ENCODE measurements around the gene GARIN1A. TPM values are rescaled to one million over a fixed set of nuclear protein-coding genes. Genes with fewer than 3 reads are reported as not detected.
"Not testable (repeated sequence)": the region's sequence is repeated elsewhere in the genome, so short reads cannot be mapped to it uniquely, and the experiment has no call there.

Gene GARIN1A
- total RNA-seq = 0.52 TPM

DNA sequence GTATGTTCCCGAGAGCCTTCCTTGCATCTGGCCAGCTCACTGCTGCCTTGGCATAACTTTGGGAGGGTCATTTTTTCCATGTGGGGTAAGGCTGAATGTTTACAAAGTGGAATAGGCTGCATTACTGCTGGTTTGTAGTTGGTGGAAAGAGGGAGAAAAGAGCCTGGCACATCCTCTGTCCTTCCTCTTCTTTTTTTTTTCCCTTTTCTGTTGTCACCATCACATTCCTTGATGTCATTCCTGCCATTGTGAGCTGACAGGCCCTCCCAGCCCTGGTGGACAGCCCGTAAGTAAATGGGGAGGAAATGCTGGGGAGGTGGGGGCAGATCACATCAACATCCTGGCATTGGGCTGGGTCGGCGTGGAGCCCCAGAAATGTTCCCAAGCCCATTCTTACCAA, at the start of gene GARIN1A:
Gene GARIN1A (plus strand): TSS at position 301 of the 400 bp plus-strand sequence. CDS start 106 bp downstream, outside the sequence.
- no peaks in the 10 kb centered on the region for H3K27me3 ChIP-seq (ENCODE audit: insufficient read depth, low read length)
- no peaks in the 10 kb centered on the region for H3K9me3 ChIP-seq (ENCODE audit: low read depth, low read length)
- H3K4me3 ChIP-seq (ENCODE audit: low read length) = no peak within 1 kb of the TSS
- no peaks in the 10 kb centered on the region for H3K4me1 ChIP-seq (ENCODE audit: insufficient read depth, low read length)

DNA sequence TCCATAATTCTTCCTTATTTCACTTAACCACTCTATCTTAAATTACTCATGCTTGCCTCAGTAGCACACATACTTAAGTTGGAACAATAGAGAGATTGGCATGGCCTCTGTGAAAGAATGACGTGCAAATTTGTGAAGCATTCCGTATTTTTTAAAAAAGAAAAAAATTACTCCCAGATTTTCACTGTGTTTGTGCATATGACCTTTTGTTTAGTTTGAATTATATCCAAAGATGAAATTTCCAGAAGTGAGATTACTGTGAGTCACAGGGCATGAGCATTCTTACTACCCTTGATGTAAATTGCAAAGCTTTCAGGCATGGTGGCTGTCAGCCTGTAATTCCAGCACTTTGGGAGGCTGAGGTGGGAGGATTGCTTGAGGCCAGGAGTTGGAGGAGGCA, 45.0 kb upstream of the GARIN1A start:
- not testable (repeated sequence) for H3K9me3 ChIP-seq (ENCODE audit: low read depth, low read length); H3K4me1 ChIP-seq (ENCODE audit: insufficient read depth, low read length); H3K27me3 ChIP-seq (ENCODE audit: insufficient read depth, low read length); H3K4me3 ChIP-seq (ENCODE audit: low read length)

DNA sequence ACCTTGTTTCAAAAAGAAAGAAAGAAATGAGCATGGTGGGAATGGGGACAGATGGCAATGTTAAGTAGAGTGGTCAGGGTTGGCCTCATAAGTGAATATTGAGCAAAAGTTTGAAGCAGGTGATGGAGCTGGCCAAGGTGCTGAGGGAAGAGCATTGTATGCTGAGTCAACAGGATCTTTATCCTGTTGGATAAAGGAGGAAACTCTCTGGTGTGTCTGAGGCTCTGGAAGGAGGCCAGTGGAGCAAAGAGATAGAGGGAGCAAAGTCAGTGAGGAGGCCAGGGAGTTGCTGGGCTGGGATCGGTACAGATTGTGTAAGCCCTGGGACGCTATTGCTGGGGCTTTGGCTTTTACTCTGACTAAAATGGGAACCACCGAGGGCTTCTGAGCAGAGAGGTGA, 38.2 kb upstream of the GARIN1A start:
- H3K9me3 ChIP-seq (ENCODE audit: low read depth, low read length); H3K4me3 ChIP-seq (ENCODE audit: low read length); H3K27me3 ChIP-seq (ENCODE audit: insufficient read depth, low read length); H3K4me1 ChIP-seq (ENCODE audit: insufficient read depth, low read length): not testable (repeated sequence)

DNA sequence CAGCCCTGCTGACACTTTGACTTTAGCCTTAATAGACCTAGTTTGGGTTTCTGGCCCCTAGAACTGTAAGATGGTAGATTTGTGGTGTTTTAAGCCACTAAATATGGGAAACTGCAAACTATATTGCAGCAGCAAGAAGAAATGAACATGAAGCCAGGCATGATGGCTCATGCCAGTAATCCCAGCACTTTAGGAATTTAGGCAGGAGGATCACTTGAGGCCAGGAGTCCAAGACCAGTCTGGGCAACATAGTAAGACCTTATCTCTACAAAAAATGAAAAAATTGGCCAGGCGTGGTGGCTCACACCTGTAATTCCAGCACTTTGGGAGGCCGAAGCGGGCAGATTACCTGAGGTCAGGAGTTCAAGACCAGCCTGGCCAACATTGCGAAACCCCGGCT, 26.9 kb upstream of the GARIN1A start:
- not testable (repeated sequence) for H3K27me3 ChIP-seq (ENCODE audit: insufficient read depth, low read length); H3K9me3 ChIP-seq (ENCODE audit: low read depth, low read length); H3K4me3 ChIP-seq (ENCODE audit: low read length); H3K4me1 ChIP-seq (ENCODE audit: insufficient read depth, low read length)

DNA sequence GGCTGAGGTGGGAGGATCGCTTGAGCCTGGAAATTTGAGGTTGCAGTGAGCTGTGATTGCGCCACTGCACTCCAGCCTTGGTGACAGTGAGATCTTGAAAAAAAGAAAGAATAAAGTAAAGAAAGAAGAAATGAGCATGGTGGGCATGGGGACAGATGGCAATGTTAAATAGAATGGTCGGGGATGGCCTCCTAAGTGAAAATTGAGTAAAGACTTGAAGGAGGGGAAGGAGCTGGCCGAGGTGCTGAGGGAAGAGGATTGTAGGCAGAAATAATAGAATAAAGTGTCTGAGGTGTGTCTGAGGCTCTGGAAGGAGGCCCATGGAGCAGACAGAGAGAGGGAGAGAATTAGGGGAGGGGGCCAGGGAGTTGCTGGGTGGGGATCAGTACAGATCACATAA, 26.2 kb upstream of the GARIN1A start:
- H3K4me1 ChIP-seq (ENCODE audit: insufficient read depth, low read length); H3K27me3 ChIP-seq (ENCODE audit: insufficient read depth, low read length); H3K4me3 ChIP-seq (ENCODE audit: low read length); H3K9me3 ChIP-seq (ENCODE audit: low read depth, low read length): not testable (repeated sequence)

DNA sequence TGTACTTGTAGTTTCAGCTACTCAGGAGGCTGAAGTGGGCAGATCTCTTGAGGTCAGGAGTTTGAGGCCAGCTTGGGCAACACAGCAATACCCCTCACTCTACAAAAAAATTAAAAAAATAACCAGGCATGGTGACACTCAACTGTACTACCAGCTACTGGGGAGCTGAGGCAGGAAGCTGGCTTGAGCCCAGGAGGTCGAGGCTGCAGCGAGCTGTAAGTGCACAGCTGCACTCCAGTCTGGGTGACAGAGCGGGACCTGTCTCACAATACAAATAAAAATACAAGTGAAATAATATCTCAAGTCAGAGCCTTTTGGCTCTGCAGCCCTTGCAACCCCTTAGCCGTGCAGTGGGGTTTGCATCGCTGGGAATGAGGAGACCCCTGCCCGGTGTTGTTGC, 25.2 kb upstream of the GARIN1A start:
- H3K27me3 ChIP-seq (ENCODE audit: insufficient read depth, low read length); H3K4me3 ChIP-seq (ENCODE audit: low read length); H3K9me3 ChIP-seq (ENCODE audit: low read depth, low read length); H3K4me1 ChIP-seq (ENCODE audit: insufficient read depth, low read length): not testable (repeated sequence)

DNA sequence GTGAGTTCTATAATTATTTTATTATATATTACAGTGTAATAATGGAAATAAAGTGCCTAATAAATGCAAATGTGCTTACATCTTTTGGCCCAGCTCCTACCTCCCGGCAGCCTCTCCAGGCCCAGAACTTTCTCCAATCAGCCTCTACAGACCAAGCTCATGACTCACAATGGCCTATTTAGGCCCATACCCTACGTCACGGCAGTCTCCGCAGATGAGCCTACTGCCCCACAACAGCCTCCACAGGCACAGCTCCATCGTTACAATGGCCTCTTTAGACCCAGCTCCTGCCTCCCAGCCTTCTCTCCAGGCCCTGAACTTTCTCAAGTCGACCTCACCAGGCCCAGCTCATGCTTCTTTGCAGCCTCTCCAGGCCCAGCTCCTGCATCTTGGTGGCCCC, 21.0 kb upstream of the GARIN1A start:
- H3K4me3 ChIP-seq (ENCODE audit: low read length); H3K9me3 ChIP-seq (ENCODE audit: low read depth, low read length); H3K4me1 ChIP-seq (ENCODE audit: insufficient read depth, low read length); H3K27me3 ChIP-seq (ENCODE audit: insufficient read depth, low read length): not testable (repeated sequence)

DNA sequence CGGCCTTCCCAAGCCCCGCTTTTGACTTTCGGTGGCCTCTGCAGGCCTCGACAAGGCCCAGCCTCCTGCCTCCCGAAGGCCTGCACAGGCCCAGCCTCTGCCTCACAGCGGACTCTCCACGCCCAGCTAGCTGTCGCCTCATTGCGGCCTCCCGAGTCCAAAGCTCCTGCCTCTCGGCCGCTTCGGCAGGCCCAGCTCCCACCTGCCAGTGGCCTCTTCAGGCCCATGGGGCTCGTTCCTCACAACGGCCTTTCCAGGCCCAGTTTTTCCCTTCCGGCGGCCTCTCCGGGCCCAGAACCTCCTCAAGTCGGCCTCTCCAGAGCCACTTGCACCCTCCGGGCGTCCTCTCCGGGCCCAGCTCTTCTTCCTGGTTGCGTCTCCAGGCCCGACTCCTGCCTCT, 19.5 kb upstream of the GARIN1A start:
- not testable (repeated sequence) for H3K27me3 ChIP-seq (ENCODE audit: insufficient read depth, low read length); H3K4me3 ChIP-seq (ENCODE audit: low read length); H3K9me3 ChIP-seq (ENCODE audit: low read depth, low read length); H3K4me1 ChIP-seq (ENCODE audit: insufficient read depth, low read length)

DNA sequence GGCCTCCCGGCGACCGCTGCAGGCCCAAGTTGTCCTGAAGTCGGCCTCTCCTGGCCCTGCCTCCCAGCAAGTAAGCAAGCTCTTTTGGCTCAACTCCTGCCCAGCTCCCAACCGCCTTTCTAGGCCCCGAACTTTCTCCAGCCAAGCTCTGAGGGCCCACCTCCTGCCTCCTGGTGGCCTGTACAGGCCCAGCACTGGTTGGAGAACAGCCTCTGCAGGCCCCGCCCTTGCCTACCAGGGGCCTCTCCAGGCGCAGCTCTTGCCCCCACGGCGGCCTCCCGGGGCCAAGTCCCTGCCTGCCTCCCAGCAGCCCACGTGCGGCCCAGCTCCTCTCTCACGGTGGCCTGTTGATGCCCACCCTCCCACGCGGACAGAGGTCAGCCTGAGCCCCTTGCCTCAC, 18.9 kb upstream of the GARIN1A start:
- not testable (repeated sequence) for H3K4me1 ChIP-seq (ENCODE audit: insufficient read depth, low read length); H3K27me3 ChIP-seq (ENCODE audit: insufficient read depth, low read length); H3K9me3 ChIP-seq (ENCODE audit: low read depth, low read length); H3K4me3 ChIP-seq (ENCODE audit: low read length)

DNA sequence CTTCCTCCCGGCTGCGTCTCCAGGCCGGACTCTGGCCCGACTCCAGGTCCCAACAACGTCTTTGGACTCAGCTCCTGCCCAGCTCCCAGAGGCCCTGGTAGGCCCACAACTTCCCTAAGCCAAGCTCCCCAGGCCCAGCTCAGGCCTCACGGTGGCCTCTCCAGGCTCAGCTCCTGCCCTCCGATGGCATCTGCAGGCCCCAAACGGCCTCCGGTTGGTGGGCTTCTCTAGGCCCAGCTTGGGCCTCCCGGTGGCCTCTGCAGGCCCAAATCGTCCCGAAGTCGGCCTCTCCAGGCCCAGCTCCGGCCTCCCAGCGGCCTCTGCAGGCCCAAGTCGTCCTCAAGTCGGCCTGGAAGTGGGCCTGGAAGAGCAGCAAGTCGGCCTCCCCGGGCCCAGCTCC, 18.0 kb upstream of the GARIN1A start:
- not testable (repeated sequence) for H3K27me3 ChIP-seq (ENCODE audit: insufficient read depth, low read length)

DNA sequence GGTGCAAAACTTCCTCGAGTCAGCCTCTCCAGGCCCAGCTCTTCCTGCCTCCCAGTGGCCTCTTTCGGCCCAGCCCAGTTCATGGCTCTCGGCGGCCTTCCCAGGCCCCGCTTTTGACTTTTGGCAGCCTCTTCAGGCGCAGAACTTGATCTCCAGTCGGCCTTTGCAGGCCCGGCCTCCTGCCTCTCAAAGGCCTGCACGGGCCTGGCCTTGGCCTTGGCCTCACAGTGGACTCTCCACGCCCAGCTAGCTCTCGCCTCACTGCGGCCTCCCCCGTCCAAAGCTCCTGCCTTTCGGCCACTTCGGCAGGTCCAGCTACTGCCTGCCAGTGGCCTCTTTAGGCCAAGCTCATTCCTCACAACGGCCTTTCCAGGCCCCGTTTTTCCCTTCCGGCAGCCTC, 17.6 kb upstream of the GARIN1A start:
- not testable (repeated sequence) for H3K27me3 ChIP-seq (ENCODE audit: insufficient read depth, low read length); H3K4me1 ChIP-seq (ENCODE audit: insufficient read depth, low read length); H3K9me3 ChIP-seq (ENCODE audit: low read depth, low read length); H3K4me3 ChIP-seq (ENCODE audit: low read length)

More for the DNA sequence above, 18.0 kb upstream of the GARIN1A start:
- not testable (repeated sequence) for H3K4me3 ChIP-seq (ENCODE audit: low read length); H3K9me3 ChIP-seq (ENCODE audit: low read depth, low read length); H3K4me1 ChIP-seq (ENCODE audit: insufficient read depth, low read length)

DNA sequence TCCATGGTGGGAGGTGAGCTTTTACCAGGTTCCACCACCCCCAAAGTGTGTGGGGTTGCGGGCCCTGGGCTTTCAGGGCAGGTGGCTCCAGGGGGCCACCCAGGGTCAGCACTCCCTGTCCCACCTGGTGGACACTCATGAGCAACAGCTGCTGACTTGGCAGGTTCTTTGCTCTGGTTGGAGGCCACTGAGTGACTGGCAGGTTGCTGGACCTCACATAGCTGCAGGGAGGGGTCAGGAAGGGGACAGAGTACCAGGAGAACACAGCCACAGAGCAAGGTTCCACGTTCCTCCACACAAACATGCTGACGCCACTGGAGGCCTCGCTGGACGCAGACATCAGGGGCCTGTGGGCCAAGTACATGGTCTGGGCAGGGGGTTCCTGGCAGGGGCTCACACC, 13.7 kb upstream of the GARIN1A start:
- H3K27me3 ChIP-seq (ENCODE audit: insufficient read depth, low read length); H3K9me3 ChIP-seq (ENCODE audit: low read depth, low read length); H3K4me1 ChIP-seq (ENCODE audit: insufficient read depth, low read length); H3K4me3 ChIP-seq (ENCODE audit: low read length): not testable (repeated sequence)

DNA sequence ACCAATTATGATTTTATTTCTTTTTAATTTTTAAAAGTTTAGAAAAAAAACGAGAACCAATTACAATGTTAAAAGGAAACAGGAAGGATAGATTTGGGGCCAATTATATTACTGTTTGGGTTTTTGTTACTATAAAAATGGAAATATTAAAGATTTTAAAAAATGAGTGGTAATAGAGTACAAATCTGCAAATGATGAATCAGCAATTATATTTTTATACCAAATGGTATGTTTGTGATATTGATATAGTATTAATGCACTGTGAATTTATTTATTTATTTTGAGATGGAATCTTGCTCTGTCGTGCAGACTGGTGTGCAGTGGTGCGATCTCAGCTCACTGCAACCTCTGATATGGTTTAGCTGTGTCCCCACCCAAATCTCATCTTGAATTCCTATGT, 11.5 kb upstream of the GARIN1A start:
- H3K4me1 ChIP-seq (ENCODE audit: insufficient read depth, low read length) = no peaks in the 10 kb centered on the region

DNA sequence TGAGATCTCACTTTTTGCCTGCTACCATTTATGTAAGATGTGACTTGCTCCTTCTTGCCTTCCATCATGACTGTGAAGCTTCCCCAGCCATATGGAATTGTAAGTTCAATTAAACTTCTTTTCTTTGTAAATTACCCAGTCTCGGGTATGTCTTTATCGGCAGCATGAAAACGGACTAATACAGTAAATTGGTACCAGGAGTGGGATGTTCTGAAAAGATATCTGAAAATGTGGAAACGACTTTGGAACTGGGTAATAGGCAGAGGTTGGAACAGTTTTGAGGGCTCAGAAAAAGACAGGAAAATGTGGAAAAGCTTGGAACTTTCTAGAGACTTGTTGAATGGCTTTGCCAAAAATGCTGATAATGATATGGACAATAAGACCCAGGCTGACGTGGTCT, 10.6 kb upstream of the GARIN1A start:
- Histone ChIP-seq H3K4me1 (ENCODE audit: insufficient read depth, low read length) (no peaks in the 10 kb centered on the region), H3K9me3 (ENCODE audit: low read depth, low read length) (peaks cover 5% of the 10 kb centered on the region), H3K4me3 (ENCODE audit: low read length) (no peak overlapping the region), H3K27me3 (ENCODE audit: insufficient read depth, low read length) (no peaks in the 10 kb centered on the region)

More for the DNA sequence above, 11.5 kb upstream of the GARIN1A start:
- peaks cover 5% of the 10 kb centered on the region for H3K9me3 ChIP-seq (ENCODE audit: low read depth, low read length)
- H3K27me3 ChIP-seq (ENCODE audit: insufficient read depth, low read length) = no peaks in the 10 kb centered on the region
- H3K4me3 ChIP-seq (ENCODE audit: low read length) = no peak overlapping the region

DNA sequence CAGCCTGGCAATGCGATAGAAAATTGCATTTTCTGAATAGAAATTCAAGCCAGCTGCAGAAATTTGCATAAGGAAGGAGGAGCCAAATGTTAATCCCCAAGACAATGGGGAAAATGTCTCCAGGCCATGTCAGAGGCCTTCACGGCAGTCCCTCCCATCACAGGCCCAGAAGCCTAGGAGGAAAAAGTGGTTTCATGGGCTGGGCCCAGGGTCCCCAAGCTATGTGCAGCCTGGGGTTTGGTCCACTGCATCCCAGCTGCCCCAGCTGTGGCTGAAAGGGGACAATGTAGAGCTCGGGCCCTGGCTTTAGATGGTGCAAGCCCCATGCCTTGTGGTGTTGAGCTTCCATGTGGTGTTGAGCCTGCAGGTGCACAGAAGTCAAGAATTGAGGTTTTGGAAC, 10.0 kb upstream of the GARIN1A start:
- Histone ChIP-seq H3K4me3 (ENCODE audit: low read length) (no peak overlapping the region), H3K27me3 (ENCODE audit: insufficient read depth, low read length) (no peaks in the 10 kb centered on the region), H3K9me3 (ENCODE audit: low read depth, low read length) (peaks cover 5% of the 10 kb centered on the region), H3K4me1 (ENCODE audit: insufficient read depth, low read length) (no peaks in the 10 kb centered on the region)

DNA sequence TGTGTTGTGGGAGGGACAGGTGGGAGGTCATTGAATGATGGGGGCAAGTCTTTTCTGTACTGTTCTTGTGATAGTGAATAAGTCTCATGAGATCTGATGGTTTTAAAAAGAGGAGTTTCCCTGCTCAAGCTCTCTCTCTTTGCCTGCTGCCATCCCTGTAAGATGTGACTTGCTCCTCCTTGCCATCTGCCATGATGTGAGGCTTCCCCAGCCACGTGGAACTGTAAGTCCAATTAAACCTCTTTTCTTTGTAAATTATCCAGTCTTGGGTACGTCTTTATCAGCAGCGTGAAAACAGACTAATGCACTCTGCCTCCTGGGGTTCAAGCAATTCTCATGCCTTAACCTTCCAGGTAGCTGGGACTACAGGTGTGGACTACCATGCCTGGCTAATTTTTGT, 8.9 kb upstream of the GARIN1A start:
- H3K9me3 ChIP-seq (ENCODE audit: low read depth, low read length); H3K27me3 ChIP-seq (ENCODE audit: insufficient read depth, low read length); H3K4me3 ChIP-seq (ENCODE audit: low read length); H3K4me1 ChIP-seq (ENCODE audit: insufficient read depth, low read length): not testable (repeated sequence)

DNA sequence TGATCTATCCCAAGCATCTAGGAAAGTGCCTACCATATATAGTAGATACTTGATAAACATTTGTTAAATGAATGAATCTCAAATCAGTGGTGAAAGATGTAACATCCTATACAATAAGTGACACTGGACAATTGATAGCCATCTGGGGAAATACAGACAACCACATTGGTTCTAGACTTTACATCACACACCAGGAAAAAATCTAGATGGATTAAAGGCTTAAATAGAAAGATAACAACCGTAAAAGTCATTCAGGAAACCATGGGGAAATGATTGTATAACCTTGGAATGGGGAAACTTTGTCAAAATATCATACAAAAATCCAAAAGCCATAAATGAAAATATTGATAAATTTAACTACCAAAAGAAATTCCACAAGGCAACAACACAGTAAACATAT, 7.0 kb upstream of the GARIN1A start:
- Histone ChIP-seq H3K9me3 (ENCODE audit: low read depth, low read length) (peaks cover 5% of the 10 kb centered on the region), H3K27me3 (ENCODE audit: insufficient read depth, low read length) (no peaks in the 10 kb centered on the region), H3K4me1 (ENCODE audit: insufficient read depth, low read length) (no peaks in the 10 kb centered on the region), H3K4me3 (ENCODE audit: low read length) (no peak overlapping the region)

Measured in mononuclear cell (primary cell).